ENCODE results near the gene PIK3R2.

DNA sequence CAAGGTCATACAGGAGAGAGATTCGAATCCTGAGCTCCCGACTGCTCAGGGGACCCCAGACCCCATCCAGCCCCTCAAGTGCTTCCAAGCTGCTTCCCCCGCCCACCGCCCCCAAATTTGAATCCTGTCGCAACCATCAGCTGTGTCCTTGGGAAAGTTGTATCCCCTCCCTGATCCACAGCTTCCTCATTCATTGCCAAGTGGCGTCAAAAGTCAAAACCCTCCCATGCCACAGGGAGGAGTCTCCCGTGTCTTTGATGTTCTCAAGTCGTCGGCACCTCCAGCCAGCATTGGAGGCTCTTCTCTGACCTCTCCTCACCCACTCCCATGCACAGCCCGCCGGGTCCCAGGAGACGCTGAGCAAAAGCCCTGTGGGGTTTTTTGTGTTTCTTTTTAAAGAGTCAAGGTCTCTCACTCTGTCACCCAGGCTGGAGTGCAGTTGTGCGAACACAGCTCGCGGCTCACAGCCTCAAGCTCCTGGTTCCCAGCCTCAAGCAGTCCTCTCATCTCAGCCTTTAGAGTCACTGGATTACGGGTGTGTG, 17.8 kb downstream of the PIK3R2 start:
- TF ChIP-seq, protein P1, sequence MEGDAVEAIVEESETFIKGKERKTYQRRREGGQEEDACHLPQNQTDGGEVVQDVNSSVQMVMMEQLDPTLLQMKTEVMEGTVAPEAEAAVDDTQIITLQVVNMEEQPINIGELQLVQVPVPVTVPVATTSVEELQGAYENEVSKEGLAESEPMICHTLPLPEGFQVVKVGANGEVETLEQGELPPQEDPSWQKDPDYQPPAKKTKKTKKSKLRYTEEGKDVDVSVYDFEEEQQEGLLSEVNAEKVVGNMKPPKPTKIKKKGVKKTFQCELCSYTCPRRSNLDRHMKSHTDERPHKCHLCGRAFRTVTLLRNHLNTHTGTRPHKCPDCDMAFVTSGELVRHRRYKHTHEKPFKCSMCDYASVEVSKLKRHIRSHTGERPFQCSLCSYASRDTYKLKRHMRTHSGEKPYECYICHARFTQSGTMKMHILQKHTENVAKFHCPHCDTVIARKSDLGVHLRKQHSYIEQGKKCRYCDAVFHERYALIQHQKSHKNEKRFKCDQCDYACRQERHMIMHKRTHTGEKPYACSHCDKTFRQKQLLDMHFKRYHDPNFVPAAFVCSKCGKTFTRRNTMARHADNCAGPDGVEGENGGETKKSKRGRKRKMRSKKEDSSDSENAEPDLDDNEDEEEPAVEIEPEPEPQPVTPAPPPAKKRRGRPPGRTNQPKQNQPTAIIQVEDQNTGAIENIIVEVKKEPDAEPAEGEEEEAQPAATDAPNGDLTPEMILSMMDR (IDR thresholded peaks at IDR 0.05) = no peak
- peak in 1 of 2 donors; percentile 26 for TF ChIP-seq POLR2A (IDR thresholded peaks at IDR 0.05)
